ENCODE measurements around the gene ADARB2. TPM values are rescaled to one million over a fixed set of nuclear protein-coding genes. Genes with fewer than 3 reads are reported as not detected.
"Not testable (repeated sequence)": the region's sequence is repeated elsewhere in the genome, so short reads cannot be mapped to it uniquely, and the experiment has no call there.

Gene ADARB2
- total and polyA plus RNA-seq, 4 donors = under 0.01 to 0.79 TPM; not detected in 2

GRCh38 chr10:1255118-1255517 lies 482.2 kb downstream of the ADARB2 start:
- no peak for DNase-seq
- no peak overlapping the region for H3K27ac ChIP-seq (ENCODE audit: low read depth in 1 of 2, low read length in 2 of 2)

DNA sequence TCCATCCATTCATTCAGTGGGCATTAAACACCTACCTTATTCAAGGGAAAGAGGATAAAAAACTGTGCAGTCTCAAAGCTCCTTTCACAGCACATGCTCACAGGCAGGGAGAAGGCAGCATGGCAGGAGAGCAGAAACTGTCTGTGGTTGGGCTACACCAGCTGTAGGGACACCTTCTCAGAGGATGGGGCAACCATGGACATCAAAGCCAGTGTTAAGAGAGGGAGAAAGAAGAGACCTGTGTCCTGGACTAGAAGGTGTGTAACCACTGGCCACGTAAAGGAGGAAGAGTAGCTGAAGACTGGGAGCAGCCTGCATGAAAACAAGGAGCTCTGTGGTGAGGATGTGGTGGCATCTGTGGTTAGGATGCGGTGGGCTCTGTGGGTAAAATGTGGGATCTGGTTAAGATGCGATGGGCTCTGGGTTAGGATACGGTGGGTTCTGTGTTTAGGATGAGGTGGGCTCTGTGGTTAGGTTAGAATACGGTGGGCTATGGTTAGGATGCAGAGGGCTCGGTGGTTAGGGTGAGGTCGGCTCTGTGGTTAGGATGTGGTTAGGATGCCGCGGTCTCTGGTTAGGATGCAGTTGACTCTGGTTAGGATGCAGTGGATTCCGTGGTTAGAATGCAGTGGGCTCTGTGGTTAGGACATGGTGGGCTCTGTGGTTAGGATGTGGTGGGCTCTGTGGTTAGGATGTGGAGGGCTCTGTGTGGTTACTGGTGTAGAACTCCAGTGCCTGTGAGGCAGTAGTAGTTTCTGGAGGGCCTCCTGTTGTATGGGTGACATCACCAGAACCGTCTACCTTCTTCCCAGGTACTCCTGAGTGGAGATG lies 483.6 kb downstream of the ADARB2 start:
- H3K36me3 ChIP-seq (ENCODE audit: control insufficient read depth in 1 of 2, insufficient read depth in 2 of 2, low read length in 1 of 2) = no peaks in the 10 kb centered on the region
- H3K9me3 ChIP-seq (ENCODE audit: control insufficient read depth, low read length) = peaks cover 6% of the 10 kb centered on the region
- ATAC-seq (ENCODE audit: low FRiP score) (no peak), DNase-seq (no peak)
- H3K4me1 ChIP-seq (ENCODE audit: control insufficient read depth in 1 of 2, insufficient read depth in 2 of 2, low read length in 2 of 2) = no peaks in the 10 kb centered on the region
- intact Hi-C loops (cut with DNase I) = no loop called here
- no peak overlapping the region for H3K27ac ChIP-seq (ENCODE audit: low read depth in 1 of 2, low read length in 2 of 2)
- 91 to 93% methylated on average over 11 of the region's 11 CpGs for WGBS, 2 donors
- H3K4me3 ChIP-seq (ENCODE audit: low read length in 2 of 2) = no peak overlapping the region
- H3K27me3 ChIP-seq (ENCODE audit: control insufficient read depth in 1 of 2, insufficient read depth in 2 of 2, low read length in 1 of 2) = no peaks in the 10 kb centered on the region

More at GRCh38 chr10:1255118-1255517, 482.2 kb downstream of the ADARB2 start:
- no peaks in the 10 kb centered on the region for H3K36me3 ChIP-seq (ENCODE audit: control insufficient read depth in 1 of 2, insufficient read depth in 2 of 2, low read length in 1 of 2)
- H3K4me3 ChIP-seq (ENCODE audit: low read length in 2 of 2) = no peak overlapping the region
- H3K9me3 ChIP-seq (ENCODE audit: control insufficient read depth, low read length) = peaks cover 6% of the 10 kb centered on the region
- no peaks in the 10 kb centered on the region for H3K4me1 ChIP-seq (ENCODE audit: control insufficient read depth in 1 of 2, insufficient read depth in 2 of 2, low read length in 2 of 2)
- H3K27me3 ChIP-seq (ENCODE audit: control insufficient read depth in 1 of 2, insufficient read depth in 2 of 2, low read length in 1 of 2) = no peaks in the 10 kb centered on the region
- 30 to 34% methylated on average over 9 of the region's 9 CpGs for WGBS, 2 donors
- ATAC-seq (ENCODE audit: low FRiP score) = no peak
- intact Hi-C loops (cut with DNase I) = no loop called here

DNA sequence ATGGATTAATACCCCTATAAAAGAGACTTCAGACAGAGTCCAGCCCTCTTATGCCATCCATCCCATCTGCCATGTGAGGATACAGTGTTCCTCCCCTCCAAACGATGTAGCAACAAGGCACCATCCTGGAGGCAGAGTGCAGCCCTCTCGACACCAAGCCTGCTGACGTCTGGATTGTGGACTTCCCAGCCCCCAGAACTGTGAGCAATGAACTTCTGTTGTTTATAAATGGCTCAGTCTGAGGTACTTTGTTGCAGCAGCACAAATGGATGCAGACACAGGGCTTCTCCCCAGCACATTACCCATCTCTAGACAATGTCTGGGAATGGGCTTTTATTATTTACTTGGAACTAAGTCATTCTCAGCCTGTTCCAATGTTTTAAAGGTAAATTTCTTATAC lies 485.6 kb downstream of the ADARB2 start:
- WGBS, 2 donors = 52 to 63% methylated on average over 3 of the region's 3 CpGs
- no peak for DNase-seq

GRCh38 chr10:1249142-1249920 lies 488.0 kb downstream of the ADARB2 start:
- H3K27me3 ChIP-seq (ENCODE audit: control insufficient read depth in 1 of 2, insufficient read depth in 2 of 2, low read length in 1 of 2) = no peaks in the 10 kb centered on the region
- no peaks in the 10 kb centered on the region for H3K4me1 ChIP-seq (ENCODE audit: control insufficient read depth in 1 of 2, insufficient read depth in 2 of 2, low read length in 2 of 2)
- intact Hi-C loops (cut with DNase I) = no loop called here
- no peaks in the 10 kb centered on the region for H3K36me3 ChIP-seq (ENCODE audit: control insufficient read depth in 1 of 2, insufficient read depth in 2 of 2, low read length in 1 of 2)
- H3K27ac ChIP-seq (ENCODE audit: low read depth in 1 of 2, low read length in 2 of 2) = no peak overlapping the region
- ATAC-seq (ENCODE audit: low FRiP score) (no peak), DNase-seq (no peak)
- WGBS, 2 donors = 63 to 66% methylated on average over 7 of the region's 7 CpGs
- H3K9me3 ChIP-seq (ENCODE audit: control insufficient read depth, low read length) = no peaks in the 10 kb centered on the region
- H3K4me3 ChIP-seq (ENCODE audit: low read length in 2 of 2) = no peak overlapping the region

More for the DNA sequence above, 485.6 kb downstream of the ADARB2 start:
- H3K36me3 ChIP-seq (ENCODE audit: control insufficient read depth in 1 of 2, insufficient read depth in 2 of 2, low read length in 1 of 2) = no peaks in the 10 kb centered on the region
- no peaks in the 10 kb centered on the region for H3K4me1 ChIP-seq (ENCODE audit: control insufficient read depth in 1 of 2, insufficient read depth in 2 of 2, low read length in 2 of 2)
- intact Hi-C loops (cut with DNase I) = no loop called here
- ATAC-seq (ENCODE audit: low FRiP score) = no peak
- no peaks in the 10 kb centered on the region for H3K27me3 ChIP-seq (ENCODE audit: control insufficient read depth in 1 of 2, insufficient read depth in 2 of 2, low read length in 1 of 2)
- H3K27ac ChIP-seq (ENCODE audit: low read depth in 1 of 2, low read length in 2 of 2) = no peak overlapping the region
- no peak overlapping the region for H3K4me3 ChIP-seq (ENCODE audit: low read length in 2 of 2)
- no peaks in the 10 kb centered on the region for H3K9me3 ChIP-seq (ENCODE audit: control insufficient read depth, low read length)

GRCh38 chr10:1248262-1248630 lies 489.1 kb downstream of the ADARB2 start:
- H3K27me3 ChIP-seq (ENCODE audit: control insufficient read depth in 1 of 2, insufficient read depth in 2 of 2, low read length in 1 of 2); H3K9me3 ChIP-seq (ENCODE audit: control insufficient read depth, low read length); H3K36me3 ChIP-seq (ENCODE audit: control insufficient read depth in 1 of 2, insufficient read depth in 2 of 2, low read length in 1 of 2); H3K4me1 ChIP-seq (ENCODE audit: control insufficient read depth in 1 of 2, insufficient read depth in 2 of 2, low read length in 2 of 2); H3K27ac ChIP-seq (ENCODE audit: low read depth in 1 of 2, low read length in 2 of 2); ATAC-seq (ENCODE audit: low FRiP score); intact Hi-C loops (cut with DNase I); H3K4me3 ChIP-seq (ENCODE audit: low read length in 2 of 2): not testable (repeated sequence)
- DNase-seq = peak in 1 of 2 donors; percentile 47
- WGBS, 2 donors = 8 to 13% methylated on average over 13 of the region's 13 CpGs

DNA sequence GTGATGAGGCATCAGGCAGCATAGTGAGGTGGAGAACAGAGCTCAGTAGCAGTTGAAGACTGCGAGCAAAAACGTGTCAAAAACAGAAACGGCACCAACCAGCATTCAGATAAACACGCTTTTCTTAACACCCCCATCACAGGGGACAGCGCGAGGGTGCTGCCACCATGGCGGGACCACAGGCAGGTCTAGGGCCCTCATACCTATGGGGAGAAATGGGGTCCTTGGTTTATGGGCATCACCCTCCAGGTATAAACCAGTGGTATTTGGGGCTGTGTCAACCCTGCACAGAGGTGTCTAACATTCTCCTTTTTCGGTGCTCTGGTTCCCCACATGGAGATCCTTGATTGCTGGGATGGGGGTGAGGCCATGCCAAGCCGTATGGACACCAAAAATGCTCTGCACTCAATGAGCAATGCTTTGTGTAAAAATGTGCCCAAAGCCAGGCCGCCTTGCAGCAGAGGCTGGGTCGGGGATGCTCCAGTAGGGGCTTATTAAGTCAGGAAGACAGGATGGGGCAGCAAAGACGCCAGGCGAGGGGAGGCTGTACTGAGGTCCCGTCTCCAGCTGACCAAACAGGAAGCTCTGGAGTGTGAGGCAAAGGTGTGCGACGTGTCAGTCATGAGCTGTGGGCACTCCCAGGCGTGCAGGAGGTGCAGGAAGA lies 489.6 kb downstream of the ADARB2 start:
- Histone ChIP-seq H3K4me3 (ENCODE audit: low read length in 2 of 2) (no peak overlapping the region), H3K27me3 (ENCODE audit: control insufficient read depth in 1 of 2, insufficient read depth in 2 of 2, low read length in 1 of 2) (no peaks in the 10 kb centered on the region), H3K9me3 (ENCODE audit: control insufficient read depth, low read length) (no peaks in the 10 kb centered on the region), H3K4me1 (ENCODE audit: control insufficient read depth in 1 of 2, insufficient read depth in 2 of 2, low read length in 2 of 2) (no peaks in the 10 kb centered on the region), H3K27ac (ENCODE audit: low read depth in 1 of 2, low read length in 2 of 2) (no peak overlapping the region), H3K36me3 (ENCODE audit: control insufficient read depth in 1 of 2, insufficient read depth in 2 of 2, low read length in 1 of 2) (no peaks in the 10 kb centered on the region)
- ATAC-seq (ENCODE audit: low FRiP score) (no peak), DNase-seq (peak in 1 of 2 donors; percentile 18)
- 51 to 60% methylated on average over 17 of the region's 17 CpGs for WGBS, 2 donors
- intact Hi-C loops (cut with DNase I) = no loop called here

GRCh38 chr10:1244493-1244892 lies 492.8 kb downstream of the ADARB2 start:
- no peak overlapping the region for H3K4me3 ChIP-seq (ENCODE audit: low read length in 2 of 2)
- no peaks in the 10 kb centered on the region for H3K4me1 ChIP-seq (ENCODE audit: control insufficient read depth in 1 of 2, insufficient read depth in 2 of 2, low read length in 2 of 2)
- H3K36me3 ChIP-seq (ENCODE audit: control insufficient read depth in 1 of 2, insufficient read depth in 2 of 2, low read length in 1 of 2) = no peaks in the 10 kb centered on the region
- DNase-seq (no peak), ATAC-seq (ENCODE audit: low FRiP score) (no peak)
- H3K27ac ChIP-seq (ENCODE audit: low read depth in 1 of 2, low read length in 2 of 2) = no peak overlapping the region
- intact Hi-C loops (cut with DNase I) = no loop called here
- H3K9me3 ChIP-seq (ENCODE audit: control insufficient read depth, low read length) = no peaks in the 10 kb centered on the region
- 93 to 94% methylated on average over 18 of the region's 18 CpGs for WGBS, 2 donors
- no peaks in the 10 kb centered on the region for H3K27me3 ChIP-seq (ENCODE audit: control insufficient read depth in 1 of 2, insufficient read depth in 2 of 2, low read length in 1 of 2)

DNA sequence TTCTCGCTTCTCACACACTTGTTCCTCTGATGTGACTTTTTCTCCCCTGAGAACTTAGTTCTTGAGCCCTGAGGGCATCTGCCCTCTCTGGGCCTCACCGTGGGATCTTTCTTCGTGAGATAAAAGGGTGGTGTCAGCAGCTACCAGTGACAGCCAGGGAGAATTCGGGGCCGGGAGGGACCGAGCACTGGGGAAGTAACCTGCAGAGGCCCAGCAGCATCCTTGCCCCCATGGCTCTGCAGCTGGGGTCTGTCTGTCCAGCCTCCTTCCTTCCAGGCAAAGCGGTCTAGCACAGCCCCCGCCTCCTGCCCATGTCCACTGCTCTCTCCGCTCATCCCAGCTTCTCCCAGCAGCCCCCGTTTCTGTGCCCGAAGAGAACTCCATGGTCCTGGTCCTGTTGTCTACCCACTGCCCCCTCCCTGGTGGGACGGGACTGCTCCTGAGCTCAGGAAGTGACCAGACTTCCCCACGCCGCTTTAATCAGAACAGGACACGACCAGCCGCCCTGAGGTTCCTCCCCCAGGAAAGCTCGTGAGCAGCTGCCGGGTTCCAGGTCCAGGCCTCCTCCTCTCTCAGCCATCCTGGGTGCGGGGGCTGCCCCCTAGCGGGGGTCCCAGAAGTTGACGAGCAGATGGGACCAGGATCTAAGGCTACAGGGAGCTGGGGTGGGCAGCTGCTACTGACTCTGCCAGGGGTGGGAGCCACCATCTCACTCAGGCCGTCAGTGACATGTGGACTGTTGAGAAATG lies 493.7 kb downstream of the ADARB2 start:
- Histone ChIP-seq H3K27me3 (ENCODE audit: control insufficient read depth in 1 of 2, insufficient read depth in 2 of 2, low read length in 1 of 2) (no peaks in the 10 kb centered on the region), H3K36me3 (ENCODE audit: control insufficient read depth in 1 of 2, insufficient read depth in 2 of 2, low read length in 1 of 2) (no peaks in the 10 kb centered on the region), H3K4me3 (ENCODE audit: low read length in 2 of 2) (no peak overlapping the region), H3K4me1 (ENCODE audit: control insufficient read depth in 1 of 2, insufficient read depth in 2 of 2, low read length in 2 of 2) (no peaks in the 10 kb centered on the region), H3K27ac (ENCODE audit: low read depth in 1 of 2, low read length in 2 of 2) (no peak overlapping the region), H3K9me3 (ENCODE audit: control insufficient read depth, low read length) (no peaks in the 10 kb centered on the region)
- DNase-seq = peak; percentile 24 to 68
- peak; percentile 36 for ATAC-seq (ENCODE audit: low FRiP score)
- WGBS, 2 donors = 83 to 85% methylated on average over 21 to 22 of the region's 22 CpGs
- intact Hi-C loops (cut with DNase I) = no loop called here

Measured in aorta (tissue), 5 donors.